WTC11 (cell line): Measurements from ENCODE around the gene RAB18.

Source experiments
- FOXP1 ChIP-seq: sonication (generic); formaldehyde crosslinking; IDR thresholded peaks from 2 replicates; pipeline ENCODE4 v1.8.0; 2022; ENCODE audit warnings: missing genetic modification reagents, mild to moderate bottlenecking, moderate library complexity, borderline replicate concordance
- JUN ChIP-seq: sonication (generic); formaldehyde crosslinking; IDR thresholded peaks from 2 replicates; pipeline ENCODE4 v1.8.0; 2023; ENCODE audit warnings: mild to moderate bottlenecking, missing genetic modification reagents
- ZBTB21 ChIP-seq: sonication (generic); formaldehyde crosslinking; IDR thresholded peaks from 2 replicates; pipeline ENCODE4 v1.8.1; 2023; ENCODE audit warnings: mild to moderate bottlenecking, missing genetic modification reagents, borderline replicate concordance
- TF ChIP-seq, protein P1 (sequence below): fragments of 200-600 bp; IDR thresholded peaks from 2 replicates; pipeline ENCODE4 v1.8.0; 2022; ENCODE audit warnings: antibody characterized with exemption
- TF ChIP-seq, protein P2 (sequence below): fragments of 250-450 bp; sonication (Bioruptor Pico); IDR thresholded peaks from 2 replicates; pipeline ENCODE4 v2.1.2; 2022; ENCODE audit warnings: mild to moderate bottlenecking, moderate library complexity
- TF ChIP-seq, protein P3 (sequence below): sonication (generic); formaldehyde crosslinking; IDR thresholded peaks from 2 replicates; pipeline ENCODE4 v1.8.1; 2023; ENCODE audit warnings: mild to moderate bottlenecking, missing genetic modification reagents, borderline replicate concordance
- TF ChIP-seq, protein P4 (sequence below): sonication (generic); formaldehyde crosslinking; IDR thresholded peaks from 2 replicates; pipeline ENCODE4 v1.8.1; 2022; ENCODE audit warnings: mild to moderate bottlenecking, missing genetic modification reagents, moderate library complexity, borderline replicate concordance

DNA sequence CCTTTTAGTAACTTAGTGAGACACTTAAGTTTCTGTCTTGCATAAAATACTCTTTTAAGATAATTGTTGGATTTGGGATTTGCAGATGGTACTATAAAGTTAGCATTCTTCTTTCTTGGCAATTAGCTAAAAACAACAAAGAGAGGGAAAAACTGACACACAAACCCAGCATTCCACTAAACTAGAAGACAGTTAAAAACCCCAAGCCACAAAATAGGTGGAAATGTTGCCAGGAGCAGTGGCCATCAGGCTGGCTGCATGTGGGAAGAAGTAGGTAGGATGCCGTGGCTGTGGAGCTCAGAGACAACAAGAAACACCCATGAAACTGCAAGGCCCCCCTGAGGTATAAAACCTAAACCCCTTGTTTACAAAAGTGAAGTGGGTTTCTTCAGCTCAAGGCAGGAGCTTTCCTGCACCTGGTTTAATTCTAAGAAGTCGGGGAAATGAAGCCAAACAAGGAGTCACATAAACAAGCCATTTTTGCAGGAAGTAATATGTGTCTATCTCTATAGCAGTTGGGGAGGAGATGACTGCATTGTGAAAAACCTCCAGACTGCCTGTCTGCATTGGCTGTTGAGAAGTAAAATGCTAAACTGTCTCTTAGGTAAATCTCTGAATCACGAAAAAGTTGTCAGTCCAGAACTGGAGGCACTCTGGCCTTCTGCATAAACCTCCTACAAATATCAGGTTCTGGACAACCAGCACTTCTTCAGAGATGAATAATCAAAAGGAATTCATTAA is 9.5 kb downstream of the RAB18 start:
- TF ChIP-seq JUN (no peak), ZBTB21 (CRISPR knock-in tag) (no peak), FOXP1 (CRISPR knock-in tag) (no peak)
- TF ChIP-seq, protein P1, sequence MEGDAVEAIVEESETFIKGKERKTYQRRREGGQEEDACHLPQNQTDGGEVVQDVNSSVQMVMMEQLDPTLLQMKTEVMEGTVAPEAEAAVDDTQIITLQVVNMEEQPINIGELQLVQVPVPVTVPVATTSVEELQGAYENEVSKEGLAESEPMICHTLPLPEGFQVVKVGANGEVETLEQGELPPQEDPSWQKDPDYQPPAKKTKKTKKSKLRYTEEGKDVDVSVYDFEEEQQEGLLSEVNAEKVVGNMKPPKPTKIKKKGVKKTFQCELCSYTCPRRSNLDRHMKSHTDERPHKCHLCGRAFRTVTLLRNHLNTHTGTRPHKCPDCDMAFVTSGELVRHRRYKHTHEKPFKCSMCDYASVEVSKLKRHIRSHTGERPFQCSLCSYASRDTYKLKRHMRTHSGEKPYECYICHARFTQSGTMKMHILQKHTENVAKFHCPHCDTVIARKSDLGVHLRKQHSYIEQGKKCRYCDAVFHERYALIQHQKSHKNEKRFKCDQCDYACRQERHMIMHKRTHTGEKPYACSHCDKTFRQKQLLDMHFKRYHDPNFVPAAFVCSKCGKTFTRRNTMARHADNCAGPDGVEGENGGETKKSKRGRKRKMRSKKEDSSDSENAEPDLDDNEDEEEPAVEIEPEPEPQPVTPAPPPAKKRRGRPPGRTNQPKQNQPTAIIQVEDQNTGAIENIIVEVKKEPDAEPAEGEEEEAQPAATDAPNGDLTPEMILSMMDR, result no peak
- TF ChIP-seq, protein P2, sequence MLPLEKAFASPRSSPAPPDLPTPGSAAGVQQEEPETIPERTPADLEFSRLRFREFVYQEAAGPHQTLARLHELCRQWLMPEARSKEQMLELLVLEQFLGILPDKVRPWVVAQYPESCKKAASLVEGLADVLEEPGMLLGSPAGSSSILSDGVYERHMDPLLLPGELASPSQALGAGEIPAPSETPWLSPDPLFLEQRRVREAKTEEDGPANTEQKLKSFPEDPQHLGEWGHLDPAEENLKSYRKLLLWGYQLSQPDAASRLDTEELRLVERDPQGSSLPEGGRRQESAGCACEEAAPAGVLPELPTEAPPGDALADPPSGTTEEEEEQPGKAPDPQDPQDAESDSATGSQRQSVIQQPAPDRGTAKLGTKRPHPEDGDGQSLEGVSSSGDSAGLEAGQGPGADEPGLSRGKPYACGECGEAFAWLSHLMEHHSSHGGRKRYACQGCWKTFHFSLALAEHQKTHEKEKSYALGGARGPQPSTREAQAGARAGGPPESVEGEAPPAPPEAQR, result no peak
- TF ChIP-seq, protein P3, sequence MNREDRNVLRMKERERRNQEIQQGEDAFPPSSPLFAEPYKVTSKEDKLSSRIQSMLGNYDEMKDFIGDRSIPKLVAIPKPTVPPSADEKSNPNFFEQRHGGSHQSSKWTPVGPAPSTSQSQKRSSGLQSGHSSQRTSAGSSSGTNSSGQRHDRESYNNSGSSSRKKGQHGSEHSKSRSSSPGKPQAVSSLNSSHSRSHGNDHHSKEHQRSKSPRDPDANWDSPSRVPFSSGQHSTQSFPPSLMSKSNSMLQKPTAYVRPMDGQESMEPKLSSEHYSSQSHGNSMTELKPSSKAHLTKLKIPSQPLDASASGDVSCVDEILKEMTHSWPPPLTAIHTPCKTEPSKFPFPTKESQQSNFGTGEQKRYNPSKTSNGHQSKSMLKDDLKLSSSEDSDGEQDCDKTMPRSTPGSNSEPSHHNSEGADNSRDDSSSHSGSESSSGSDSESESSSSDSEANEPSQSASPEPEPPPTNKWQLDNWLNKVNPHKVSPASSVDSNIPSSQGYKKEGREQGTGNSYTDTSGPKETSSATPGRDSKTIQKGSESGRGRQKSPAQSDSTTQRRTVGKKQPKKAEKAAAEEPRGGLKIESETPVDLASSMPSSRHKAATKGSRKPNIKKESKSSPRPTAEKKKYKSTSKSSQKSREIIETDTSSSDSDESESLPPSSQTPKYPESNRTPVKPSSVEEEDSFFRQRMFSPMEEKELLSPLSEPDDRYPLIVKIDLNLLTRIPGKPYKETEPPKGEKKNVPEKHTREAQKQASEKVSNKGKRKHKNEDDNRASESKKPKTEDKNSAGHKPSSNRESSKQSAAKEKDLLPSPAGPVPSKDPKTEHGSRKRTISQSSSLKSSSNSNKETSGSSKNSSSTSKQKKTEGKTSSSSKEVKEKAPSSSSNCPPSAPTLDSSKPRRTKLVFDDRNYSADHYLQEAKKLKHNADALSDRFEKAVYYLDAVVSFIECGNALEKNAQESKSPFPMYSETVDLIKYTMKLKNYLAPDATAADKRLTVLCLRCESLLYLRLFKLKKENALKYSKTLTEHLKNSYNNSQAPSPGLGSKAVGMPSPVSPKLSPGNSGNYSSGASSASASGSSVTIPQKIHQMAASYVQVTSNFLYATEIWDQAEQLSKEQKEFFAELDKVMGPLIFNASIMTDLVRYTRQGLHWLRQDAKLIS, result no peak
- TF ChIP-seq, protein P4, sequence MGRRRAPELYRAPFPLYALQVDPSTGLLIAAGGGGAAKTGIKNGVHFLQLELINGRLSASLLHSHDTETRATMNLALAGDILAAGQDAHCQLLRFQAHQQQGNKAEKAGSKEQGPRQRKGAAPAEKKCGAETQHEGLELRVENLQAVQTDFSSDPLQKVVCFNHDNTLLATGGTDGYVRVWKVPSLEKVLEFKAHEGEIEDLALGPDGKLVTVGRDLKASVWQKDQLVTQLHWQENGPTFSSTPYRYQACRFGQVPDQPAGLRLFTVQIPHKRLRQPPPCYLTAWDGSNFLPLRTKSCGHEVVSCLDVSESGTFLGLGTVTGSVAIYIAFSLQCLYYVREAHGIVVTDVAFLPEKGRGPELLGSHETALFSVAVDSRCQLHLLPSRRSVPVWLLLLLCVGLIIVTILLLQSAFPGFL, result no peak
